ENCODE data around the gene EIF3D. TPM values are rescaled to one million over a fixed set of nuclear protein-coding genes. Genes with fewer than 3 reads are reported as not detected.

The EIF3D gene
- total RNA-seq, 1 experiment from 2014 or later, result 306 TPM

DNA sequence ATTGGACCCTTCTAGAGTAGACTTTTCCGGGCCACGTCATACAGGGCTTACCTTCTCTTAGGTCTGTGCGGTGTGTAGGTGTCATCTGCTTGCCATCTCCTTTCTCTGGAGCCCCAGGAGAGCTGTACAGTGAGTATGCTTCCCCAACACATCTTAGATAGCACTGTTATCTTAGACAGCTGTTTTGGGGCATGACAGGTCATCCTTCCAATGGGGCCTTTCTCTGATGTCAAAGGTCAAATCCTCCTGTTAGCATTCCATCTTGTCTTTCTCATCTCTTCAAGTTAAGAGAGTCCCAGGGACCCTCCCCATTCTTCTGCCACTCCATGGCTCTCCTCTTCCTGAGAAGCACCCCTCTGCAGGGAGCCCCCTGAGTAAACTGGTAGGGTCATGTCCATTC, 31.0 kb upstream of the EIF3D start:
- Histone ChIP-seq H3K4me1 (ENCODE audit: control insufficient read depth in 1 of 2, insufficient read depth in 2 of 2, low read length in 2 of 2) (peaks cover 5 to 23% of the 10 kb centered on the region in 2 experiments; a peak in 2 of 4 replicates), H3K36me3 (ENCODE audit: control insufficient read depth in 1 of 2, insufficient read depth in 2 of 2, low read length in 2 of 2) (no peaks in the 10 kb centered on the region), H2AFZ (ENCODE audit: low read depth, low read length, poor library complexity, severe bottlenecking) (no peak overlapping the region), H3K9ac (ENCODE audit: low read length) (no peak overlapping the region), H3K27ac (ENCODE audit: low read depth, low read length) (no peak overlapping the region), H3K4me2 (ENCODE audit: low read length) (no peak overlapping the region), H4K20me1 (ENCODE audit: insufficient read depth) (no peaks in the 10 kb centered on the region), H3K27me3 (ENCODE audit: insufficient read depth, low read length) (no peaks in the 10 kb centered on the region), H3K9me3 (ENCODE audit: control insufficient read depth in 1 of 2, insufficient read depth in 1 of 2, low read depth in 1 of 2, low read length in 2 of 2) (no peaks in the 10 kb centered on the region), H3K79me2 (ENCODE audit: insufficient read depth, low read length) (no peaks in the 10 kb centered on the region), H3K4me3 (replicated peaks in 1 of 2; ENCODE audit: low read depth in 1 of 2, low read length in 2 of 2) (no peak overlapping the region), H3K9me2 (ENCODE audit: insufficient read depth) (no peaks in the 10 kb centered on the region)
- no peak for ATAC-seq
- TF ChIP-seq TCF7L2 (IDR thresholded peaks at IDR 0.05; ENCODE audit: borderline replicate concordance, extremely low read depth, insufficient read depth, insufficient read length) (no peak), ZNF274 (IDR thresholded peaks at IDR 0.05; ENCODE audit: low read depth, low read length) (no peak), YY1 (IDR thresholded peaks at IDR 0.05; ENCODE audit: extremely low read depth, insufficient replicate concordance, low read depth, low read length) (no peak), SIN3A (IDR thresholded peaks at IDR 0.05; ENCODE audit: low read depth) (no peak), EZH2phosphoT487 (IDR thresholded peaks at IDR 0.05; ENCODE audit: borderline replicate concordance) (no peak), JUND (IDR thresholded peaks at IDR 0.05) (no peak), RAD21 (IDR thresholded peaks at IDR 0.05; ENCODE audit: low read depth) (no peak), POLR2A (IDR thresholded peaks at IDR 0.05; ENCODE audit: borderline replicate concordance, extremely low read depth, insufficient read depth, insufficient read length) (no peak), POLR2AphosphoS5 (IDR thresholded peaks at IDR 0.05; ENCODE audit: low read depth, low read length) (no peak), EGR1 (IDR thresholded peaks at IDR 0.05; ENCODE audit: low read depth) (no peak), EZH2 (IDR thresholded peaks at IDR 0.05) (no peak), CBX3 (IDR thresholded peaks at IDR 0.05; ENCODE audit: low read depth) (no peak), SRF (IDR thresholded peaks at IDR 0.05; ENCODE audit: low read depth) (no peak), CEBPB (IDR thresholded peaks at IDR 0.05; ENCODE audit: low read depth) (no peak), ZFX (IDR thresholded peaks at IDR 0.05) (no peak)
- TF ChIP-seq, protein P1, sequence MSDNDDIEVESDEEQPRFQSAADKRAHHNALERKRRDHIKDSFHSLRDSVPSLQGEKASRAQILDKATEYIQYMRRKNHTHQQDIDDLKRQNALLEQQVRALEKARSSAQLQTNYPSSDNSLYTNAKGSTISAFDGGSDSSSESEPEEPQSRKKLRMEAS (IDR thresholded peaks at IDR 0.05), result no peak
- TF ChIP-seq, protein P2, sequence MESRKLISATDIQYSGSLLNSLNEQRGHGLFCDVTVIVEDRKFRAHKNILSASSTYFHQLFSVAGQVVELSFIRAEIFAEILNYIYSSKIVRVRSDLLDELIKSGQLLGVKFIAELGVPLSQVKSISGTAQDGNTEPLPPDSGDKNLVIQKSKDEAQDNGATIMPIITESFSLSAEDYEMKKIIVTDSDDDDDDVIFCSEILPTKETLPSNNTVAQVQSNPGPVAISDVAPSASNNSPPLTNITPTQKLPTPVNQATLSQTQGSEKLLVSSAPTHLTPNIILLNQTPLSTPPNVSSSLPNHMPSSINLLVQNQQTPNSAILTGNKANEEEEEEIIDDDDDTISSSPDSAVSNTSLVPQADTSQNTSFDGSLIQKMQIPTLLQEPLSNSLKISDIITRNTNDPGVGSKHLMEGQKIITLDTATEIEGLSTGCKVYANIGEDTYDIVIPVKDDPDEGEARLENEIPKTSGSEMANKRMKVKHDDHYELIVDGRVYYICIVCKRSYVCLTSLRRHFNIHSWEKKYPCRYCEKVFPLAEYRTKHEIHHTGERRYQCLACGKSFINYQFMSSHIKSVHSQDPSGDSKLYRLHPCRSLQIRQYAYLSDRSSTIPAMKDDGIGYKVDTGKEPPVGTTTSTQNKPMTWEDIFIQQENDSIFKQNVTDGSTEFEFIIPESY (IDR thresholded peaks at IDR 0.05; ENCODE audit: extremely low read depth, insufficient replicate concordance, low read length), result no peak
- TF ChIP-seq, protein P3, sequence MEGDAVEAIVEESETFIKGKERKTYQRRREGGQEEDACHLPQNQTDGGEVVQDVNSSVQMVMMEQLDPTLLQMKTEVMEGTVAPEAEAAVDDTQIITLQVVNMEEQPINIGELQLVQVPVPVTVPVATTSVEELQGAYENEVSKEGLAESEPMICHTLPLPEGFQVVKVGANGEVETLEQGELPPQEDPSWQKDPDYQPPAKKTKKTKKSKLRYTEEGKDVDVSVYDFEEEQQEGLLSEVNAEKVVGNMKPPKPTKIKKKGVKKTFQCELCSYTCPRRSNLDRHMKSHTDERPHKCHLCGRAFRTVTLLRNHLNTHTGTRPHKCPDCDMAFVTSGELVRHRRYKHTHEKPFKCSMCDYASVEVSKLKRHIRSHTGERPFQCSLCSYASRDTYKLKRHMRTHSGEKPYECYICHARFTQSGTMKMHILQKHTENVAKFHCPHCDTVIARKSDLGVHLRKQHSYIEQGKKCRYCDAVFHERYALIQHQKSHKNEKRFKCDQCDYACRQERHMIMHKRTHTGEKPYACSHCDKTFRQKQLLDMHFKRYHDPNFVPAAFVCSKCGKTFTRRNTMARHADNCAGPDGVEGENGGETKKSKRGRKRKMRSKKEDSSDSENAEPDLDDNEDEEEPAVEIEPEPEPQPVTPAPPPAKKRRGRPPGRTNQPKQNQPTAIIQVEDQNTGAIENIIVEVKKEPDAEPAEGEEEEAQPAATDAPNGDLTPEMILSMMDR (IDR thresholded peaks at IDR 0.05 in 2 of 3, conservative IDR thresholded peaks at IDR 0.05 in 1 of 3; ENCODE audit: borderline replicate concordance in 1 of 3, insufficient read depth in 1 of 3, low read depth in 2 of 3, low read length in 2 of 3), result no peak
- TF ChIP-seq, protein P4, sequence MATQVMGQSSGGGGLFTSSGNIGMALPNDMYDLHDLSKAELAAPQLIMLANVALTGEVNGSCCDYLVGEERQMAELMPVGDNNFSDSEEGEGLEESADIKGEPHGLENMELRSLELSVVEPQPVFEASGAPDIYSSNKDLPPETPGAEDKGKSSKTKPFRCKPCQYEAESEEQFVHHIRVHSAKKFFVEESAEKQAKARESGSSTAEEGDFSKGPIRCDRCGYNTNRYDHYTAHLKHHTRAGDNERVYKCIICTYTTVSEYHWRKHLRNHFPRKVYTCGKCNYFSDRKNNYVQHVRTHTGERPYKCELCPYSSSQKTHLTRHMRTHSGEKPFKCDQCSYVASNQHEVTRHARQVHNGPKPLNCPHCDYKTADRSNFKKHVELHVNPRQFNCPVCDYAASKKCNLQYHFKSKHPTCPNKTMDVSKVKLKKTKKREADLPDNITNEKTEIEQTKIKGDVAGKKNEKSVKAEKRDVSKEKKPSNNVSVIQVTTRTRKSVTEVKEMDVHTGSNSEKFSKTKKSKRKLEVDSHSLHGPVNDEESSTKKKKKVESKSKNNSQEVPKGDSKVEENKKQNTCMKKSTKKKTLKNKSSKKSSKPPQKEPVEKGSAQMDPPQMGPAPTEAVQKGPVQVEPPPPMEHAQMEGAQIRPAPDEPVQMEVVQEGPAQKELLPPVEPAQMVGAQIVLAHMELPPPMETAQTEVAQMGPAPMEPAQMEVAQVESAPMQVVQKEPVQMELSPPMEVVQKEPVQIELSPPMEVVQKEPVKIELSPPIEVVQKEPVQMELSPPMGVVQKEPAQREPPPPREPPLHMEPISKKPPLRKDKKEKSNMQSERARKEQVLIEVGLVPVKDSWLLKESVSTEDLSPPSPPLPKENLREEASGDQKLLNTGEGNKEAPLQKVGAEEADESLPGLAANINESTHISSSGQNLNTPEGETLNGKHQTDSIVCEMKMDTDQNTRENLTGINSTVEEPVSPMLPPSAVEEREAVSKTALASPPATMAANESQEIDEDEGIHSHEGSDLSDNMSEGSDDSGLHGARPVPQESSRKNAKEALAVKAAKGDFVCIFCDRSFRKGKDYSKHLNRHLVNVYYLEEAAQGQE (IDR thresholded peaks at IDR 0.05; ENCODE audit: low read depth), result no peak
- intact Hi-C loops (cut with micrococcal nuclease), result no loop called here
- BruUV-seq (replicated peaks), result no TSS peak
- DNase-seq (ENCODE audit: low read depth, low spot score), result no peak
- CTCF ChIA-PET, result interaction anchor here (0.6 kb wide), 1 partner anchor 193 kb away, joined by 4 read pairs; no protein-coding TSS in a partner anchor
- POLR2A ChIA-PET, result no interaction called here
- RAD21 ChIA-PET (ENCODE audit: low non-redundant PET in 1 of 2, low total read pairs in 2 of 2, uncharacterized antibody in 2 of 2, unreplicated experiment in 2 of 2), result no interaction called here

All from HCT116 (cell line).